ENCODE measurements around the gene CSTPP1. TPM values are rescaled to one million over a fixed set of nuclear protein-coding genes. Genes with fewer than 3 reads are reported as not detected.

CSTPP1 gene
- total RNA-seq, 4 donors from 2014 or later = 4.3 to 8.1 (median 6.4) TPM

DNA sequence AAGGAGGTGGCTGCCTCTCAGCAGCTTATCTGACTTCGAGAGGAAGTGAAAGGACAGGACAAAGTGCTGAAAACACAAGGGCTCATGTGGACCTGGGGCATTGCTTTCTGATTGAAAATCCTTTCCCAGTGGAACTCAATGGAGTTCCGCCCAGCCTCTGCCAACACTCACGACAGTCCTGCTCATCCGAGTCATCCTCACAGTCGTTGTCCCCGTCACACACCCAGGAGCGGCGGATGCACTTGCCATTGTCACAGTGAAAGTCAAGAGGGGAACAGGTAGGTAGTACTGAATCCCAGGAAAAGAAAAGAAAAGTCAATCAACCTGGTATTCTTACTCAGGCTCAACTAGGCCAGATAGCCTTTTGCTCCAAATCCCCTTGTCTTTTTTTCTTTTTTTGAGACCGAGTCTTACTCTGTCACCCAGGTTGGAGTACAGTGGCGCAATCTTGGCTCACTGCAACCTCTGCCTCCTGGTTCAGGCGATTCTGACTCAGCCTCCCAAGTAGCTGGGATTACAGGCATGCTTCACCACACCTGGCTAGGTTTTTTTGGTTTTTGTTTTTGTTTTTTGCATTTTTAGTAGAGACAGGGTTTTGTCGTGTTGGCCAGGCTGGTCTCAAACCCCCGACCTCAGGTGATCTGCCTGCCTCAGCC, 36.3 kb upstream of the CSTPP1 start:
- TF ChIP-seq CTCF (IDR thresholded peaks at IDR 0.05 in 4 of 5, conservative IDR thresholded peaks at IDR 0.05 in 1 of 5) = no peak
- no peak for TF ChIP-seq POLR2A (IDR thresholded peaks at IDR 0.05)
- no peak for DNase-seq
- no peaks in the 10 kb centered on the region for H3K27me3 ChIP-seq
- ATAC-seq = no peak
- intact Hi-C loops (cut with DNase I; ENCODE audit: low total_unique reads) (no loop called here), in situ Hi-C loops (cut with MboI; ENCODE audit: low sequenced_read_pairs in 4 of 4) (no loop called here)
- H3K4me1 ChIP-seq = peaks cover 1 to 14% of the 10 kb centered on the region in 2 donors
- no peak overlapping the region for H3K27ac ChIP-seq
- no peak overlapping the region for H3K4me3 ChIP-seq
- peaks cover 0 to 20% of the 10 kb centered on the region in 2 donors for H3K36me3 ChIP-seq
- H3K9me3 ChIP-seq = no peaks in the 10 kb centered on the region

GRCh38 chr11:46901156-46901555, 35.4 kb upstream of the CSTPP1 start:
- H3K9me3 ChIP-seq = no peaks in the 10 kb centered on the region
- peaks cover 0 to 6% of the 10 kb centered on the region in 2 donors for H3K4me1 ChIP-seq
- no peaks in the 10 kb centered on the region for H3K27me3 ChIP-seq
- H3K4me3 ChIP-seq = no peak overlapping the region
- intact Hi-C loops (cut with DNase I; ENCODE audit: low total_unique reads) (no loop called here), in situ Hi-C loops (cut with MboI; ENCODE audit: low sequenced_read_pairs in 4 of 4) (no loop called here)
- ATAC-seq (no peak), DNase-seq (no peak)
- TF ChIP-seq POLR2A (IDR thresholded peaks at IDR 0.05) = no peak
- no peak for TF ChIP-seq CTCF (IDR thresholded peaks at IDR 0.05 in 4 of 5, conservative IDR thresholded peaks at IDR 0.05 in 1 of 5)
- H3K36me3 ChIP-seq = peaks cover 0 to 20% of the 10 kb centered on the region in 2 donors
- H3K27ac ChIP-seq = no peak overlapping the region

DNA sequence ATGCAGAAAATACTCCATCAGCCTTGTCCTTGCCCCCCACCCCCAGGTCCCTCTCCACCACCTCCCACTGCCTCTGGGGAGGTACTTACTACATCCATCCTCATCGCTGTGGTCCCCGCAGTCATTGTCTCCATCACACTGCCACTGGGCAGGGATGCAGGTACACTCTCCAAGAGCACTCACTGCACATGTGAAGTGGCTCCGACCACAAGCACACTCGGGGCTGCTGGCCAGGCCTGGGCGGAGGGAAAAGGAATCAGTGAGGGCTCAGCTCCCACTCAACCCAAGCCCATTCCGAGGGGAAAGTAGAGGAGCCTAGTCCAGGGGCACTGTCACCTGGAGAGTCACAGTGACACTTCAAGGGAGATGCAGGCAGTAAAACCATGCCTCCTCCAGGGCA, 33.9 kb upstream of the CSTPP1 start:
- H3K4me1 ChIP-seq = peaks cover 0 to 6% of the 10 kb centered on the region in 2 donors
- ATAC-seq (no peak), DNase-seq (no peak)
- H3K9me3 ChIP-seq = no peaks in the 10 kb centered on the region
- in situ Hi-C loops (cut with MboI; ENCODE audit: low sequenced_read_pairs in 4 of 4) = no loop called here
- intact Hi-C loops (cut with DNase I; ENCODE audit: low total_unique reads) = no loop called here
- no peaks in the 10 kb centered on the region for H3K27me3 ChIP-seq
- no peak overlapping the region for H3K27ac ChIP-seq
- no peak overlapping the region for H3K4me3 ChIP-seq
- TF ChIP-seq CTCF (IDR thresholded peaks at IDR 0.05 in 4 of 5, conservative IDR thresholded peaks at IDR 0.05 in 1 of 5) (no peak), POLR2A (IDR thresholded peaks at IDR 0.05) (no peak)
- peaks cover 0 to 20% of the 10 kb centered on the region in 2 donors for H3K36me3 ChIP-seq

GRCh38 chr11:46903846-46904245, 32.7 kb upstream of the CSTPP1 start:
- no peak for TF ChIP-seq CTCF (IDR thresholded peaks at IDR 0.05 in 4 of 5, conservative IDR thresholded peaks at IDR 0.05 in 1 of 5)
- no peak for TF ChIP-seq POLR2A (IDR thresholded peaks at IDR 0.05)
- Histone ChIP-seq H3K9me3 (no peaks in the 10 kb centered on the region), H3K4me3 (no peak overlapping the region), H3K36me3 (peaks cover 0 to 13% of the 10 kb centered on the region in 2 donors), H3K27me3 (no peaks in the 10 kb centered on the region), H3K4me1 (peaks cover 0 to 6% of the 10 kb centered on the region in 2 donors), H3K27ac (no peak overlapping the region)
- peak in 1 of 2 donors; percentile 12 for ATAC-seq
- no peak for DNase-seq
- in situ Hi-C loops (cut with MboI; ENCODE audit: low sequenced_read_pairs in 4 of 4) = no loop called here
- intact Hi-C loops (cut with DNase I; ENCODE audit: low total_unique reads) = no loop called here

GRCh38 chr11:46905806-46906205, 30.8 kb upstream of the CSTPP1 start:
- Histone ChIP-seq H3K4me3 (no peak overlapping the region), H3K27ac (no peak overlapping the region), H3K9me3 (no peaks in the 10 kb centered on the region), H3K4me1 (peaks cover 0 to 6% of the 10 kb centered on the region in 2 donors), H3K36me3 (no peaks in the 10 kb centered on the region), H3K27me3 (no peaks in the 10 kb centered on the region)
- ATAC-seq (no peak), DNase-seq (no peak)
- in situ Hi-C loops (cut with MboI; ENCODE audit: low sequenced_read_pairs in 4 of 4) = no loop called here
- intact Hi-C loops (cut with DNase I; ENCODE audit: low total_unique reads) = no loop called here
- TF ChIP-seq CTCF (IDR thresholded peaks at IDR 0.05 in 4 of 5, conservative IDR thresholded peaks at IDR 0.05 in 1 of 5) = no peak
- TF ChIP-seq POLR2A (IDR thresholded peaks at IDR 0.05) = no peak

Measured in gastrocnemius medialis (tissue), 4 donors.